Activated T-cell treated with anti-CD3 and anti-CD28 coated beads, Interleukin-2, amount 50 U/mL, for 72 hours (primary cell): ENCODE measurements around the gene TRMT10B. TPM values are rescaled to one million over a fixed set of nuclear protein-coding genes. Genes with fewer than 3 reads are reported as not detected.

Source experiments
- ATAC-seq, 2 donors: fragments of 150-1000 bp; cut with Tn5 transposase; replicated peaks in 1 of 2; 2 replicates each; pipeline ENCODE4 v1.10.0; 2021; ENCODE audit warnings: moderate library complexity in 2 of 2, mild to moderate bottlenecking in 1 of 2
- DNase-seq, 2 donors: peaks; one replicate each; pipeline ENCODE4 v3.0.0; 2021 to 2022; ENCODE audit warnings: mixed read lengths in 1 of 2
- H3K27ac Mint-ChIP-seq: one replicate; pipeline ENCODE4 v1.8.0; 2022; ENCODE audit warnings: mild to moderate bottlenecking, moderate library complexity, mixed read lengths
- H3K27me3 Mint-ChIP-seq: one replicate; pipeline ENCODE4 v1.8.0; 2022; ENCODE audit warnings: low read depth, mixed read lengths
- H3K36me3 Mint-ChIP-seq, 2 donors: one replicate each; pipeline ENCODE4 v1.8.0; 2022; ENCODE audit warnings: mixed read lengths in 2 of 2, mild to moderate bottlenecking in 1 of 2; ENCODE audit not compliant: insufficient read depth in 2 of 2
- H3K4me1 Mint-ChIP-seq: one replicate; pipeline ENCODE4 v1.8.0; 2022; ENCODE audit warnings: low read depth, mixed read lengths
- H3K4me3 Mint-ChIP-seq, 2 donors: one replicate each; pipeline ENCODE4 v1.8.0; 2022; ENCODE audit warnings: mild to moderate bottlenecking in 2 of 2, mixed read lengths in 2 of 2, moderate library complexity in 2 of 2
- H3K9me3 Mint-ChIP-seq, 2 donors: one replicate each; pipeline ENCODE4 v1.8.0; 2022; ENCODE audit warnings: mixed read lengths in 2 of 2
- total RNA-seq, 2 donors: library from RNA; stranded (reverse); gene quantifications; one replicate each; pipeline ENCODE4 v1.2.3, GENCODE V29; 2022

The TRMT10B gene
- total RNA-seq, result 10 to 100 TPM; 15.9 to 16.1 TPM

GRCh38 chr9:37753489-37754190 lies at the start of gene TRMT10B:
TSS of gene TRMT10B (plus strand) at chr9:37753805. CDS start at chr9:37761932, 8,127 bp downstream.
- peaks cover 0 to 3% of the 10 kb centered on the region in 2 donors for H3K9me3 Mint-ChIP-seq
- H3K27me3 Mint-ChIP-seq, result no peaks in the 10 kb centered on the region
- peak; percentile 77 to 79 for DNase-seq
- peak within 1 kb of the TSS; percentile 97 for H3K27ac Mint-ChIP-seq
- peaks cover 32% of the 10 kb centered on the region for H3K4me1 Mint-ChIP-seq
- peaks cover 2 to 3% of the 10 kb centered on the region in 2 donors for H3K36me3 Mint-ChIP-seq
- peak within 1 kb of the TSS; percentile 89 to 100 for H3K4me3 Mint-ChIP-seq
- peak; percentile 91 to 96 for ATAC-seq

- Mint-ChIP-seq H3K4me3 (no peak overlapping the region), H3K9me3 (no peaks in the 10 kb centered on the region), H3K27ac (no peak overlapping the region), H3K27me3 (peaks cover 57% of the 10 kb centered on the region), H3K4me1 (peaks cover 13% of the 10 kb centered on the region), H3K36me3 (no peaks in the 10 kb centered on the region)
- ATAC-seq (peak; percentile 11 to 15), DNase-seq (no peak)
Observed at GRCh38 chr9:37705787-37706186, 47.8 kb upstream of the TRMT10B start.

- no peak overlapping the region for H3K27ac Mint-ChIP-seq
- H3K9me3 Mint-ChIP-seq, result no peaks in the 10 kb centered on the region
- no peak for DNase-seq
- H3K4me1 Mint-ChIP-seq, result peaks cover 13% of the 10 kb centered on the region
- peaks cover 52% of the 10 kb centered on the region for H3K27me3 Mint-ChIP-seq
- no peak overlapping the region for H3K4me3 Mint-ChIP-seq
- peak; percentile 67 to 72 for ATAC-seq
- no peaks in the 10 kb centered on the region for H3K36me3 Mint-ChIP-seq
Observed at GRCh38 chr9:37706290-37706689, 47.3 kb upstream of the TRMT10B start.

- no peak overlapping the region for H3K4me3 Mint-ChIP-seq
- H3K27me3 Mint-ChIP-seq, result peaks cover 37% of the 10 kb centered on the region
- H3K27ac Mint-ChIP-seq, result no peak overlapping the region
- H3K36me3 Mint-ChIP-seq, result no peaks in the 10 kb centered on the region
- DNase-seq, result no peak
- H3K9me3 Mint-ChIP-seq, result no peaks in the 10 kb centered on the region
- no peak for ATAC-seq
- peaks cover 13% of the 10 kb centered on the region for H3K4me1 Mint-ChIP-seq
Observed at GRCh38 chr9:37707748-37708147, 45.9 kb upstream of the TRMT10B start.

GRCh38 chr9:37710046-37710445 lies 43.6 kb upstream of the TRMT10B start:
- no peak overlapping the region for H3K4me3 Mint-ChIP-seq
- H3K36me3 Mint-ChIP-seq, result no peaks in the 10 kb centered on the region
- no peak overlapping the region for H3K27ac Mint-ChIP-seq
- no peaks in the 10 kb centered on the region for H3K9me3 Mint-ChIP-seq
- peaks cover 13% of the 10 kb centered on the region for H3K4me1 Mint-ChIP-seq
- ATAC-seq (no peak), DNase-seq (no peak)
- peaks cover 33% of the 10 kb centered on the region for H3K27me3 Mint-ChIP-seq

GRCh38 chr9:37715260-37715659 lies 38.3 kb upstream of the TRMT10B start:
- ATAC-seq, result no peak
- H3K4me3 Mint-ChIP-seq, result no peak overlapping the region
- H3K27ac Mint-ChIP-seq, result no peak overlapping the region
- no peaks in the 10 kb centered on the region for H3K9me3 Mint-ChIP-seq
- no peak for DNase-seq
- H3K27me3 Mint-ChIP-seq, result peaks cover 16% of the 10 kb centered on the region
- no peaks in the 10 kb centered on the region for H3K36me3 Mint-ChIP-seq
- no peaks in the 10 kb centered on the region for H3K4me1 Mint-ChIP-seq

GRCh38 chr9:37715991-37716505 lies 37.6 kb upstream of the TRMT10B start:
- no peaks in the 10 kb centered on the region for H3K36me3 Mint-ChIP-seq
- H3K9me3 Mint-ChIP-seq, result no peaks in the 10 kb centered on the region
- no peak for DNase-seq
- no peak overlapping the region for H3K27ac Mint-ChIP-seq
- H3K27me3 Mint-ChIP-seq, result peaks cover 16% of the 10 kb centered on the region
- H3K4me3 Mint-ChIP-seq, result no peak overlapping the region
- H3K4me1 Mint-ChIP-seq, result no peaks in the 10 kb centered on the region
- ATAC-seq, result no peak

- Mint-ChIP-seq H3K4me3 (no peak overlapping the region), H3K36me3 (no peaks in the 10 kb centered on the region), H3K4me1 (no peaks in the 10 kb centered on the region), H3K9me3 (no peaks in the 10 kb centered on the region), H3K27me3 (peaks cover 16% of the 10 kb centered on the region), H3K27ac (no peak overlapping the region)
- ATAC-seq, result no peak
- no peak for DNase-seq
Observed at GRCh38 chr9:37719526-37719925, 34.1 kb upstream of the TRMT10B start.

- no peaks in the 10 kb centered on the region for H3K36me3 Mint-ChIP-seq
- DNase-seq, result no peak
- H3K9me3 Mint-ChIP-seq, result peaks cover 0 to 1% of the 10 kb centered on the region in 2 donors
- H3K4me1 Mint-ChIP-seq, result no peaks in the 10 kb centered on the region
- H3K27me3 Mint-ChIP-seq, result peaks cover 11% of the 10 kb centered on the region
- no peak overlapping the region for H3K4me3 Mint-ChIP-seq
- ATAC-seq, result no peak
- no peak overlapping the region for H3K27ac Mint-ChIP-seq
Observed at GRCh38 chr9:37727013-37727412, 26.6 kb upstream of the TRMT10B start.

GRCh38 chr9:37729499-37729898 lies 24.1 kb upstream of the TRMT10B start:
- Mint-ChIP-seq H3K4me1 (no peaks in the 10 kb centered on the region), H3K9me3 (peaks cover 0 to 1% of the 10 kb centered on the region in 2 donors)
- ATAC-seq, result no peak

GRCh38 chr9:37730256-37730655 lies 23.3 kb upstream of the TRMT10B start:
- Mint-ChIP-seq H3K4me1 (no peaks in the 10 kb centered on the region), H3K9me3 (peaks cover 0 to 1% of the 10 kb centered on the region in 2 donors), H3K27me3 (peaks cover 18% of the 10 kb centered on the region), H3K27ac (no peak overlapping the region), H3K4me3 (no peak overlapping the region), H3K36me3 (no peaks in the 10 kb centered on the region)
- DNase-seq (no peak), ATAC-seq (no peak)

More at GRCh38 chr9:37729499-37729898, 24.1 kb upstream of the TRMT10B start:
- no peaks in the 10 kb centered on the region for H3K36me3 Mint-ChIP-seq
- H3K27me3 Mint-ChIP-seq, result peaks cover 18% of the 10 kb centered on the region
- no peak overlapping the region for H3K27ac Mint-ChIP-seq
- H3K4me3 Mint-ChIP-seq, result no peak overlapping the region
- no peak for DNase-seq

- Mint-ChIP-seq H3K36me3 (no peaks in the 10 kb centered on the region), H3K4me3 (no peak overlapping the region), H3K27ac (no peak overlapping the region), H3K4me1 (no peaks in the 10 kb centered on the region), H3K9me3 (peaks cover 0 to 1% of the 10 kb centered on the region in 2 donors), H3K27me3 (peaks cover 18% of the 10 kb centered on the region)
- ATAC-seq (no peak), DNase-seq (no peak)
Observed at GRCh38 chr9:37730839-37731238, 22.8 kb upstream of the TRMT10B start.

- H3K4me1 Mint-ChIP-seq, result no peaks in the 10 kb centered on the region
- DNase-seq (no peak), ATAC-seq (no peak)
- H3K9me3 Mint-ChIP-seq, result peaks cover 0 to 1% of the 10 kb centered on the region in 2 donors
- H3K27me3 Mint-ChIP-seq, result peaks cover 11% of the 10 kb centered on the region
- no peaks in the 10 kb centered on the region for H3K36me3 Mint-ChIP-seq
- no peak overlapping the region for H3K4me3 Mint-ChIP-seq
- H3K27ac Mint-ChIP-seq, result no peak overlapping the region
Observed at GRCh38 chr9:37732086-37732741, 21.4 kb upstream of the TRMT10B start.
